Measurements from ENCODE around the gene DYRK3.

GRCh38 chr1:206658264-206658980 is 23.1 kb downstream of the DYRK3 start:
- TF ChIP-seq POLR2A (IDR thresholded peaks at IDR 0.05; ENCODE audit: low read depth, low read length) (no peak), POLR2AphosphoS5 (IDR thresholded peaks at IDR 0.05; ENCODE audit: low read depth, low read length) (no peak), SPI1 (IDR thresholded peaks at IDR 0.05; ENCODE audit: low read depth, low read length) (no peak)
